ENCODE measurements around the gene CNTN6. TPM values are rescaled to one million over a fixed set of nuclear protein-coding genes. Genes with fewer than 3 reads are reported as not detected.

Gene CNTN6
- 0.12 and 0.34 TPM in 2 replicates for total RNA-seq (2014; rRNA removed; shearing (Covaris generic); ENCODE audit: low replicate concordance)

- in situ Hi-C loops (cut with HindIII; ENCODE audit: low pct_unique_long_range_greater_than_20kb, low sequenced_read_pairs), result no loop called here
- DNase-seq (ENCODE audit: low read depth), result peak; percentile 16
Measured at GRCh38 chr3:1092771-1093170, at the start of gene CNTN6. TSS of gene CNTN6 (plus strand) at chr3:1093024. CDS start at chr3:1148009, 54,985 bp downstream.

GRCh38 chr3:1048558-1048957 is 44.3 kb upstream of the CNTN6 start:
- DNase-seq (ENCODE audit: low read depth), result no peak
- in situ Hi-C loops (cut with HindIII; ENCODE audit: low pct_unique_long_range_greater_than_20kb, low sequenced_read_pairs), result no loop called here

DNA sequence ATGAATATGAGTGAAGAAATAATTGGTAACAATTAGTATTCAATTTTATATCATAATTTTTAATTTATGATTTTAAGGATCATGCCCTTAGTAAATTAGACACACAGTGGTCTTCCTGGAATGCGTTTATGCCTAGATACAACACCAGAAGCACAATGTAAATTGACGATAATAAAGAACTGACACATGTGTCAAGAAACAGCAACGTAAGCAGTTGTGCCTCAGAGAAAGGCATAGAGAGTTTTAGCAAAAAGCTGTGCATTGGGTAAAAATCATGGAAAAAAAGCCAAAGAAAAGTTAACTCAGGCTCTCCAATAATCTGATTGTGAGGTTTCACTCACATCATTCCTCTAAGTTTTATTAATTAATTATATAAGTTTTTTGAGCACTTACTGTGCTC is 37.0 kb upstream of the CNTN6 start:
- no peak for DNase-seq (ENCODE audit: low read depth)
- in situ Hi-C loops (cut with HindIII; ENCODE audit: low pct_unique_long_range_greater_than_20kb, low sequenced_read_pairs), result no loop called here

- in situ Hi-C loops (cut with HindIII; ENCODE audit: low pct_unique_long_range_greater_than_20kb, low sequenced_read_pairs), result no loop called here
- DNase-seq (ENCODE audit: low read depth), result no peak
Measured at GRCh38 chr3:1056744-1057143, 36.1 kb upstream of the CNTN6 start.

GRCh38 chr3:1057436-1057835 is 35.4 kb upstream of the CNTN6 start:
- DNase-seq (ENCODE audit: low read depth), result no peak
- in situ Hi-C loops (cut with HindIII; ENCODE audit: low pct_unique_long_range_greater_than_20kb, low sequenced_read_pairs), result no loop called here

DNA sequence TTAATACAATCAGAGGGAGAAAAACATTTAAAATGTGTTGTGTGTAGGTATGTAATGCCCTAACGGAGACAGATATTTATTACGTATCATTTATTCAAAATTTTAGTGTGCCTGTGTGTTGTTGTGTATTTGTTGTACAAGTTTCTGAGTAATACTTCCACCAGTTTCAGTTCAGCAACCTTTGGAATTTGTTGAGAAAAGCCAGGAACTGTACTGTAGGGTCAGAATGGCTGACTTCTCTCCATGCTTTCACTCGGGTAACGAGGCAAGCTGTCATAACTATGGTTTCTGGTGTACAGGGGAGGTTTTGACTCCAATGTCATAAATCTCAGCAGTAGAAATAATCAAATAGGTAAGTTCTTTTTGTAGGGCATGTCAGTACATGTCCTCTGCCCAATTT is 23.8 kb upstream of the CNTN6 start:
- no peak for DNase-seq (ENCODE audit: low read depth)
- in situ Hi-C loops (cut with HindIII; ENCODE audit: low pct_unique_long_range_greater_than_20kb, low sequenced_read_pairs), result no loop called here

DNA sequence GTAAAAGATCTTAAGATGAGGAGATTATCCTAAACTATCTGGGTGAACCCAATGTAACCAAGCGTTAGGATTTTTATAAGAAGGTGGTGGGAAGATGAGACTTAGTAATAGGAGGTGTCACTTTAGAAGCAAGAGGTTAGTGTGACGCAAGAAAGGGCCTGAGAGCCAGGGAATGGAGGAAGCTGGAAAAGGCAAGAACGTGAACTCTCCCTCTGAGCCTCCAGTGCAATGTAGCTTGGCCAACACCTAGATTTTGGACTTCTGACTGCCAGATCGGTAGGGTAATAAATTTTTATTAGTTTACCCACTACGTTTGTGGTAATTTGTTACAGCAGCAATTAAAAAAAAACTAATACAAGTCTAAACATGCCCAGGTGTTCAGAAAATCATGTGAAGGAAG is 20.8 kb upstream of the CNTN6 start:
- in situ Hi-C loops (cut with HindIII; ENCODE audit: low pct_unique_long_range_greater_than_20kb, low sequenced_read_pairs), result no loop called here

DNA sequence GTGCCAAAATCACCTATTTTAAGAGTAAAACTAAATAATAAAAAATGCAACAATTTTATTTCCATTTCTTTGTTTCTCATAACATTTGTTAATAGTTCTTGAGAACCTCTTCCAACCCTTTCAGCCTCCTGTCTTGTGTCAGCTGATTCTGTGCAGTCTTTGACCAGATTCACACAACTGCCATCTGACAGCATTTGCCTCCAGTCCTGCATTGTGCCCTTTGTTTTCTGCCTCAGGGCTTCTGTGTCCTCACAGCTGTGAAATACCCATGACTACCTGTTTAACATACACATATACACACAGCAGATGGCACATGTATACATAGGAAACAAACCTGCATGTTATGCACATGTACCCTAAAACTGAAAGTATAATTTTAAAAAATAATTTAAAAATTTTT is 13.2 kb upstream of the CNTN6 start:
- in situ Hi-C loops (cut with HindIII; ENCODE audit: low pct_unique_long_range_greater_than_20kb, low sequenced_read_pairs), result no loop called here
- no peak for DNase-seq (ENCODE audit: low read depth)

More for the DNA sequence above, 20.8 kb upstream of the CNTN6 start:
- no peak for DNase-seq (ENCODE audit: low read depth)

DNA sequence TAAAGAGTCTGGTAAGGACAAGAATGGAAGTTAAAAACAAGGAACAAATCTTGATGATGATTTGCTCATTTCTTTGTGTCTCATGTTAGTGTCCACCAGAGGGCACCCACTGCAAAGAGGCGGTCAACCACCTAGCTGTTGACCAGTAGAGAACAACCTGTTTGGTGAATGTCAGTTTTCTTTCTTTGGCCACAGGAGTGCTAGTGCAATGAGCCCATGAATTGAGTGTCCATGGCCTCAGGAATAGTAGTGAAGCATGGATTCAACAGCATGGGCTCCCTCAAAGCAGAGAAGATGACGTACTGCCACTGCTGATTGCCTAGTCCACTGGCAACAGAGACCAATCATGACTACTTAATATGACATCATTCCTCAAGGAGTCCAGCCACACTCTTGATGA is 10.7 kb upstream of the CNTN6 start:
- in situ Hi-C loops (cut with HindIII; ENCODE audit: low pct_unique_long_range_greater_than_20kb, low sequenced_read_pairs), result no loop called here

GRCh38 chr3:1087066-1087560 is 5.7 kb upstream of the CNTN6 start:
- peak; percentile 84 for DNase-seq (ENCODE audit: low read depth)
- in situ Hi-C loops (cut with HindIII; ENCODE audit: low pct_unique_long_range_greater_than_20kb, low sequenced_read_pairs), result no loop called here

More for the DNA sequence above, 10.7 kb upstream of the CNTN6 start:
- DNase-seq (ENCODE audit: low read depth), result peak; percentile 59

GRCh38 chr3:1088503-1088902 is 4.3 kb upstream of the CNTN6 start:
- DNase-seq (ENCODE audit: low read depth), result no peak
- in situ Hi-C loops (cut with HindIII; ENCODE audit: low pct_unique_long_range_greater_than_20kb, low sequenced_read_pairs), result no loop called here

- in situ Hi-C loops (cut with HindIII; ENCODE audit: low pct_unique_long_range_greater_than_20kb, low sequenced_read_pairs), result no loop called here
- DNase-seq (ENCODE audit: low read depth), result peak; percentile 2
Measured at GRCh38 chr3:1091286-1091685, 1.5 kb upstream of the CNTN6 start.

DNA sequence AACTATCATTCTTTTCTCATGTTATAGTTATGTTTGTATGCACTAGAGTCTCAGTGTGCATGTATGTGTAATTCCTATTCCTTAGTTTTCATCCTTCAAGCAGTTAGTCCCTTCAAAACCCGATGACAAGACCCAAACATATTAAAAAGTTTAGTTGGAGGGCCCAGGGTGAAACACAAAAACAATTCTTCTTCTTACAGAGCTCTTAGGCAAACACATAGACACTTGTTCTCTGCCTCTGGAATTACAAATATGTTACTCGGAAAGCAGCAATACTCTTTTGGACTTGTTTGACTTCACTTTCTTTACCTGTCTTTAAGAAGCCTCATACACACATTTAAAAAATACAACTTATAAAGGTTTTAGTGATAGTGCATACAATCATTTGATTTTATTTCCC is 763 bp upstream of the CNTN6 start:
- in situ Hi-C loops (cut with HindIII; ENCODE audit: low pct_unique_long_range_greater_than_20kb, low sequenced_read_pairs), result no loop called here
- DNase-seq (ENCODE audit: low read depth), result no peak

DNA sequence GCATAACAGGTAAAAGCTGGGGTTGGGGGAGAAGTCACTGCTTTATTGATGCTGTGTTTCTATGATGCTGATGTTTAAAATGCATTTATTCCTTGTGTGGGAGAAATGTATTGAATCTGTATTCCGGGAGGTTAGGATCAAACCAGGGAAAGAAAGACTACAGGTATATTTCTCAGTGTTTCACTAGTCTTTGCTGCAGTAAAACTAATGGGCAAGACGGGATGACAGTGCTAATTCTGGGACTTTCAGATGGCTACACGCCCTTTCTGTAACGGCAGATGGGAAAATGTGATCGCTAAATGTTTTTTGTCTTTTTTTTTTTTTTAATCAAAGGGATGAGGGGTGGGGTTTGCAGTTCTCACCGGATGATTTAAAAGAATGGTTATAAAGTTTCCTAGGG is 393 bp downstream of the CNTN6 start:
- peak; percentile 16 for DNase-seq (ENCODE audit: low read depth)
- in situ Hi-C loops (cut with HindIII; ENCODE audit: low pct_unique_long_range_greater_than_20kb, low sequenced_read_pairs), result no loop called here

- DNase-seq (ENCODE audit: low read depth), result no peak
- in situ Hi-C loops (cut with HindIII; ENCODE audit: low pct_unique_long_range_greater_than_20kb, low sequenced_read_pairs), result no loop called here
Measured at GRCh38 chr3:1103525-1103924, 10.7 kb downstream of the CNTN6 start.

- in situ Hi-C loops (cut with HindIII; ENCODE audit: low pct_unique_long_range_greater_than_20kb, low sequenced_read_pairs), result no loop called here
- DNase-seq (ENCODE audit: low read depth), result peak; percentile 75
Measured at GRCh38 chr3:1117843-1118473, 25.1 kb downstream of the CNTN6 start.

GRCh38 chr3:1131166-1131565 is 38.3 kb downstream of the CNTN6 start:
- DNase-seq (ENCODE audit: low read depth), result no peak
- in situ Hi-C loops (cut with HindIII; ENCODE audit: low pct_unique_long_range_greater_than_20kb, low sequenced_read_pairs), result no loop called here

- DNase-seq (ENCODE audit: low read depth), result no peak
- in situ Hi-C loops (cut with HindIII; ENCODE audit: low pct_unique_long_range_greater_than_20kb, low sequenced_read_pairs), result no loop called here
Measured at GRCh38 chr3:1135194-1135593, 42.4 kb downstream of the CNTN6 start.

GRCh38 chr3:1138036-1138435 is 45.2 kb downstream of the CNTN6 start:
- in situ Hi-C loops (cut with HindIII; ENCODE audit: low pct_unique_long_range_greater_than_20kb, low sequenced_read_pairs), result no loop called here

GRCh38 chr3:1139071-1139470 is 46.2 kb downstream of the CNTN6 start:
- in situ Hi-C loops (cut with HindIII; ENCODE audit: low pct_unique_long_range_greater_than_20kb, low sequenced_read_pairs), result no loop called here
- DNase-seq (ENCODE audit: low read depth), result no peak

More at GRCh38 chr3:1138036-1138435, 45.2 kb downstream of the CNTN6 start:
- DNase-seq (ENCODE audit: low read depth), result no peak

All from Caki2 (cell line).